Measurements from ENCODE around the gene PNPLA2.

The PNPLA2 gene

DNA sequence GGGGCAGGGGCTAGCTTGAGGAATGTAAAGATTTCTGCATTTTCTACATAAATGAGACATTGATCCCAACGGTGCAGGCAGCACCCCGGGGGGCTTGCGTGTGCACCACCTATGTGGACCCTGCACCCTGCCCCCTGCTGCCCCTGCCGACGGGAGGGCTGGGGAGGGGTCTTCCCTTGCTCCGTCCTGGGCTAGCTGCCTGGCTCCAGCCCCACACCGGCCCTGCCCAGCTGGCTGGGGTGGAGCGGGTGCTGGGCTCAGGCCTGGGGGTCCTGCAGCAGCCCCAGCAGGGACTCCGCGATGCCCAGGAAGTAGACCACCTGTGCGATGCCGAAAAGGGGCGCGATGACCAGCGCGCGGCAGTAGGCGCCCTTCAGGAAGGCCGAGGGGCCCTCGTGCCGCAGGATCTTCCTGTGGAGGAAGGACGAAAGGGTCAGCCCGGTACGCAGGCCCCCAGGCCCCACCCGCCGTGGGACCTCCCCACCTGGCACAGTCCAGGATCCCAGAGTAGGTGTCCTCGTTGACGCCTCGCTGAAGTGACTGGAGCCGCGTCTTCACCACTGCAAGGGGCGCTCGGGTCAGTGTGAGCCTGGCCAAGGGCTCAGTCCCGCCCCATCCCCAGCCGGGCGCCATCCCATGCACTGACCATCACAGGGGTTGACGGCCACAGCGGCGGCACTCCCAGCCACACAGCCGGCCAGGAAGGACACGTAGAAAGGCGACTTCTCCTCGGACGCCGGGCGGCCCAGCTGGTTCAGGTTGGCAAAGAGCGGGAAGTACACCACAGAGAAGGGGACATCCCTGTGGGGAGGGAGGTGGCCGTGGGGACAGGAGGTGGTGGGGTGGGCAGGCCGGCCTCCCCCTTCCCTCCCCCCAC lies 26.8 kb upstream of the PNPLA2 start:
- CTCF ChIA-PET: no interaction called here
- no peak for DNase-seq (ENCODE audit: extremely low spot score)
- POLR2A ChIA-PET: no interaction called here
- TF ChIP-seq TARDBP (IDR thresholded peaks at IDR 0.05): no peak
- TF ChIP-seq NFRKB (IDR thresholded peaks at IDR 0.05): no peak
- no peak for TF ChIP-seq ARNT (IDR thresholded peaks at IDR 0.05)
- no peak for TF ChIP-seq FOXA1 (IDR thresholded peaks at IDR 0.05)
- TF ChIP-seq SUZ12 (IDR thresholded peaks at IDR 0.05): no peak
- TF ChIP-seq, protein P1, sequence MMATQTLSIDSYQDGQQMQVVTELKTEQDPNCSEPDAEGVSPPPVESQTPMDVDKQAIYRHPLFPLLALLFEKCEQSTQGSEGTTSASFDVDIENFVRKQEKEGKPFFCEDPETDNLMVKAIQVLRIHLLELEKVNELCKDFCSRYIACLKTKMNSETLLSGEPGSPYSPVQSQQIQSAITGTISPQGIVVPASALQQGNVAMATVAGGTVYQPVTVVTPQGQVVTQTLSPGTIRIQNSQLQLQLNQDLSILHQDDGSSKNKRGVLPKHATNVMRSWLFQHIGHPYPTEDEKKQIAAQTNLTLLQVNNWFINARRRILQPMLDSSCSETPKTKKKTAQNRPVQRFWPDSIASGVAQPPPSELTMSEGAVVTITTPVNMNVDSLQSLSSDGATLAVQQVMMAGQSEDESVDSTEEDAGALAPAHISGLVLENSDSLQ (IDR thresholded peaks at IDR 0.05): no peak
- TF ChIP-seq FOXM1 (IDR thresholded peaks at IDR 0.05; ENCODE audit: borderline replicate concordance): no peak
- TF ChIP-seq BHLHE40 (IDR thresholded peaks at IDR 0.05; ENCODE audit: borderline replicate concordance): no peak
- no peak for TF ChIP-seq FOXK2 (IDR thresholded peaks at IDR 0.05)
- TF ChIP-seq LEF1 (IDR thresholded peaks at IDR 0.05; ENCODE audit: borderline replicate concordance): no peak
- TF ChIP-seq ELF4 (IDR thresholded peaks at IDR 0.05): no peak
- TF ChIP-seq HDGF (IDR thresholded peaks at IDR 0.05; ENCODE audit: borderline replicate concordance): no peak
- TF ChIP-seq CTBP1 (IDR thresholded peaks at IDR 0.05; ENCODE audit: borderline replicate concordance): no peak
- TF ChIP-seq SP1 (IDR thresholded peaks at IDR 0.05): no peak
- TF ChIP-seq ZNF384 (IDR thresholded peaks at IDR 0.05): no peak
- no peak for TF ChIP-seq L3MBTL2 (conservative IDR thresholded peaks at IDR 0.05)

DNA sequence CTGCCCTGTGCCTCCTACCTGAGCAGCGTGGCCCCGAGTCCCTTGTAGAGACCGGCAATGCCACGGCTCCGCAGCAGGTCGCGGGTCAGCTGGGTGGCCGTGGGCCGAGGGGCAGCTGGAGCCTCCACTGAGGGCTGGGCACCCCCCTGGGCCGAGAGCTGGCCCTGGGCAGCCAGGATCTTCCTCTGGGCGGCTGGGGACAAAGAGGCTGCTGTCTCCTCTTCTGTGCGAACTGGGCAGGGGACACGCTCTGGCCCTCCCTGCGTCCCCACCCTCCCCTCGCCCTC lies 26.2 kb upstream of the PNPLA2 start:
- no peak for DNase-seq (ENCODE audit: extremely low spot score)
- CTCF ChIA-PET: no interaction called here
- POLR2A ChIA-PET: no interaction called here
- TF ChIP-seq CTBP1 (IDR thresholded peaks at IDR 0.05; ENCODE audit: borderline replicate concordance) (no peak), HDGF (IDR thresholded peaks at IDR 0.05; ENCODE audit: borderline replicate concordance) (no peak), SP1 (IDR thresholded peaks at IDR 0.05) (no peak), FOXA1 (IDR thresholded peaks at IDR 0.05) (no peak)

DNA sequence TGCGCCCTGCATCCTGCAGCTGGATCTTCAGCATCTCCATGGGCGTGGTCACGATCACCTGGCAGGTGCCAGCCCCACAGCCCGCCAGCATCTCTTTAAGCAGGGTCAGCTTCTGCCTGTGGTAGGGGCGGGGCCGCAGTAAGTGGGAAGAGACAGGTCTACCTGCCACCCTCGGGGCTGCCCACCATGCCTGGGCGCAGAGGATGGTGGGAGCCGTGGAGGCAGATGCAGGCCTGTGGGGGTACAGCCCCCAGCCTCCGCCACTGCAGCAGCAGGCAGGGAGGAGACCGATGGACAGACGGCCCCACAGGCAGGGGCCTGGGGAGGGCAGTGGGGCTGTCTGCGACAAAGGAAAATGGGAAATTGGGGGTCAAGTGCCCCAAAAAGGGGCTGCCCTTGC lies 25.8 kb upstream of the PNPLA2 start:
- DNase-seq (ENCODE audit: extremely low spot score): no peak
- no peak for TF ChIP-seq SUZ12 (IDR thresholded peaks at IDR 0.05)
- ChIA-PET POLR2A (interaction anchor here (0.7 to 1.2 kb wide), 3 partner anchors 11 to 27 kb away, joined by 3 read pairs; no protein-coding TSS in a partner anchor), CTCF (no interaction called here)

DNA sequence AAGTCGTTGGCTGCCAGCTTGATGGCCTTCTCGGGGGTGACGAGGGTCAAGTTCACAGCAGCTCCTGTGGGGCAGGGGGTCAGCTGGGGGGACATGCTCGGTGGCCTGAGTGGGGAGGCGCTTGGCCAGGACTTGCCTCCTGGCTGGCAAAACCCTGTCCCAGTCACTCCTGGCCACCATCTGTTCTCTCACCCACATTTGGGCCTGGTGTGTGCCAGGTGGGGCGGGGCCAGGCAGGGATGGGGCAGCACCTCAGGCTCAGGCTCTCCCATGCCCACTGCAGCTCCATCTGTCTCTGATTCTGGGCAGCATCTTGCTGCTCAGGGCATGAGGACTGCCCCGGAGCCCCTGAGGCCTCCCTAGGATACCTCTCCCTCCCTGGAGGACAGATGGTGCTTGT lies 25.2 kb upstream of the PNPLA2 start:
- ChIA-PET POLR2A (interaction anchor here (0.7 to 1.2 kb wide), 4 partner anchors 10 to 26 kb away, joined by 3 read pairs; no protein-coding TSS in a partner anchor), CTCF (no interaction called here)
- TF ChIP-seq FOXA1 (IDR thresholded peaks at IDR 0.05): no peak
- no peak for TF ChIP-seq ZNF384 (IDR thresholded peaks at IDR 0.05)
- TF ChIP-seq BHLHE40 (IDR thresholded peaks at IDR 0.05; ENCODE audit: borderline replicate concordance): no peak
- no peak for TF ChIP-seq L3MBTL2 (conservative IDR thresholded peaks at IDR 0.05)
- no peak for TF ChIP-seq FOXM1 (IDR thresholded peaks at IDR 0.05; ENCODE audit: borderline replicate concordance)
- no peak for TF ChIP-seq SP1 (IDR thresholded peaks at IDR 0.05)
- TF ChIP-seq ARNT (IDR thresholded peaks at IDR 0.05): no peak
- TF ChIP-seq LEF1 (IDR thresholded peaks at IDR 0.05; ENCODE audit: borderline replicate concordance): no peak
- no peak for TF ChIP-seq HDGF (IDR thresholded peaks at IDR 0.05; ENCODE audit: borderline replicate concordance)
- TF ChIP-seq ELF4 (IDR thresholded peaks at IDR 0.05): no peak
- TF ChIP-seq, protein P1 (IDR thresholded peaks at IDR 0.05): no peak
- no peak for TF ChIP-seq CTBP1 (IDR thresholded peaks at IDR 0.05; ENCODE audit: borderline replicate concordance)
- DNase-seq (ENCODE audit: extremely low spot score): no peak

DNA sequence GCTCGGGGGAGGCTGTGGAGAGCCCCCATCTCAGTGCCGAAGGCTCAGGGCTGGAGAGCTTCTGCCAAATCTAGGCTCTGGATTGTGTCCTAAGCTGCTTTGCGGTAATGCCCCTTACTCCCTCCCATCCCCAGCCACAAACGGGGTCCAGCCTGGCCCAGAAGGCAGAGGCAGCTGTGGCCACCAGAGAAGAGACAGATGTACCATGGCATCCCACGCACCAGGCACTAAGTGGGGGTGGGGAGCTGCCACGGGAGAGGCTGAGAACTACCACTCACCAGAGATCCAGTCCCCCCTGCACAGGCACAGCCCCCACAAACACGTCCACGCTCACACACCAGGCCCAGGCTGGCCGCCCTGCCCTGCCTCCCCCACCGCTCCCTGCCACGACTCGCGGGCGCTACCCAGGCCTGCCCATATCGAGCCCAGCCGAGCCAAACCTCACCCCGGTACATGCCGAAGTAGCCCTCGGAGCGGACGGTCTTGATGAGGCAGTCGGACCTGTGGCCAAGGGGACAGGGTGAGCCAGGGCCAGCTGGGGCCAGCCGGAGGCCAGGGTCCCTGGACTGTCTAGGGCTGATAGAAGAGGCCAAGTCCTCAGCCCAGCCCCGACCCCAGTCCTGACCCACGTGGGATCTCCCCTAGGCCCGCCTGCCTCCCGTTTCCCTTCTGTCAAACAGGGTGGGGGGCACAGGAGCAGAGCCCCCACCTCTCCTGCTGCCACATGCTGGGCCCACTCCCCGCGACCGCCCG lies 24.5 kb upstream of the PNPLA2 start:
- ChIA-PET CTCF (no interaction called here), POLR2A (interaction anchor here (0.8 to 1.2 kb wide), 3 partner anchors 10 to 16 kb away, joined by 3 read pairs; no protein-coding TSS in a partner anchor)
- TF ChIP-seq FOXK2 (IDR thresholded peaks at IDR 0.05) (no peak), HDGF (IDR thresholded peaks at IDR 0.05; ENCODE audit: borderline replicate concordance) (no peak), ELF4 (IDR thresholded peaks at IDR 0.05) (no peak)
- TF ChIP-seq, protein P1 (IDR thresholded peaks at IDR 0.05): no peak
- DNase-seq (ENCODE audit: extremely low spot score): no peak

DNA sequence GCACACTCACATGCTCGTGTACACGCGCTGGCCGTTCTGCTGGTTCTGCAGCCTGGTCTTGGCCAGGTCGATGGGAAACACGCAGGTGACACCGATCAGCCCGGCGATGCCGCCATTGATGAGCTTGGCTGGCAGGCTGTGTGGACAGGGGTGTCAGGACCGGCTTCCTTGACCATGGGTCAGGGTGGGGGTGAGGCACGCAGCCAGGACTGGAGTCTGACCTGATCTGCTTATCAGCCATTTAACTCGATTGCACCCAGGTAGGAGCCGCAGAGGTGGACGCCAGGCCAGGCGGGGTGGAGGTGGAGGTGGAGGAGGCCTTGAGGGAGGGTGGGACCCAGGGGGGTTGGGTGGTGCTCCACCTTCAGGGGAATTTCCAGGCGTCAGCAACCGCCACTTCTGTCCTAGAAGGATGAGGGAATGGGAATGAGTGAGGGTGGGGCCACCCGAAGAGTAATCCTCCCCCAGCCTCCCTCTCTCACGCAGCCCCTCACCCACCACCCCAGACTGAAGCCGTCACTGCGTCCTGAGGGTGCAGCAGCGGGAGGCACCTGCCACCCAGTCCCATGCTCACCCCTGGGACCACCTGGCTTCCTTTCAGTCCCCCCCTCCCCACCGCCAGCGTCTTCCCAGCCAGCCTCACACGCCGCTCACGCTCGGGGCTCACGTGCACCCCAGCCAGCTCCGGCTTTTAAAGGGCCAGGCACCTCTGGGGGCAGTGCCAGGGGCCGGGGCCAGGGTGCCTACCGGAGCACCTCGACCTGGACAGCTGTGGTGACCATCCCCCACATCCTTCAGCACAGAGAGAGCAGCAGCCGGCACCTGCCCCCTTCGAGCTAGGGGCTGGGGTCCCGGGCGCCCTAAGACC lies 23.7 kb upstream of the PNPLA2 start:
- ChIA-PET POLR2A (interaction anchor here (1.8 to 2.4 kb wide), 3 partner anchors 10 to 16 kb away, joined by 8 to 12 read pairs (median 10); partner anchors contain the start of genes PIDD1 and RPLP2), CTCF (interaction anchor here (0.7 kb wide), 1 partner anchor 12 kb away, joined by 4 read pairs; no protein-coding TSS in a partner anchor)
- TF ChIP-seq HDGF (IDR thresholded peaks at IDR 0.05; ENCODE audit: borderline replicate concordance) (no peak), FOXK2 (IDR thresholded peaks at IDR 0.05) (no peak), BHLHE40 (IDR thresholded peaks at IDR 0.05; ENCODE audit: borderline replicate concordance) (no peak), L3MBTL2 (conservative IDR thresholded peaks at IDR 0.05) (no peak), SP1 (IDR thresholded peaks at IDR 0.05) (no peak), NFRKB (IDR thresholded peaks at IDR 0.05) (no peak), LEF1 (IDR thresholded peaks at IDR 0.05; ENCODE audit: borderline replicate concordance) (no peak), FOXM1 (IDR thresholded peaks at IDR 0.05; ENCODE audit: borderline replicate concordance) (no peak), TARDBP (IDR thresholded peaks at IDR 0.05) (no peak), FOXA1 (IDR thresholded peaks at IDR 0.05) (no peak), ELF4 (IDR thresholded peaks at IDR 0.05) (no peak), ARNT (IDR thresholded peaks at IDR 0.05) (no peak), CTBP1 (IDR thresholded peaks at IDR 0.05; ENCODE audit: borderline replicate concordance) (no peak), SUZ12 (IDR thresholded peaks at IDR 0.05) (no peak)
- TF ChIP-seq, protein P1 (IDR thresholded peaks at IDR 0.05): no peak
- DNase-seq (ENCODE audit: extremely low spot score): no peak
